Measurements from ENCODE around the gene FAM83G.

DNA sequence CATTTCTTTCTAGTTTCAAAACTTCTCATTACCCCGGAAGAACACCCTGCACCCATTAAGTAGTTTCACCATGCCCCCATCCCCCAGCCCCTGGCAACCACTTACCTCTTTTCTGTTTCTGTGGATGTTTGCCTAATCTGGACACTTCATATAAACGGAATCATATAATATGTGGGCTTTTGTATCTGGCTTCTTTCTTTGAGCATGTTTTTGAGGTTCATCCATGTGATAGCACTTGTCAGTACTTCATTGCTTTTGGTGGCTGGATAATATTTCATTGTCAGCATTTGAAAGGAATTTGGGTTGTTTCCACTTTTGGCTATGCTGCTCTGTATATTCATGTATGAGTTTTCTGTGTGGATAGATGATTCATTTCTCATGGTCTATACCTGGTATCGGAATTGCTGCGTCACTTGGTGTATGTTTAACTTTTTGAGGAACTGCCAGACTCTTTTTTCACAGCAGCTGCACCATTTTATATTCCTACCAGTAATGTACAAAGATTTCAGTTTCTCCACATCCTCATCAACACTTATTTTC is 82.6 kb downstream of the FAM83G start:
- TF ChIP-seq POLR2A (IDR thresholded peaks at IDR 0.05): no peak
- TF ChIP-seq, protein P1, sequence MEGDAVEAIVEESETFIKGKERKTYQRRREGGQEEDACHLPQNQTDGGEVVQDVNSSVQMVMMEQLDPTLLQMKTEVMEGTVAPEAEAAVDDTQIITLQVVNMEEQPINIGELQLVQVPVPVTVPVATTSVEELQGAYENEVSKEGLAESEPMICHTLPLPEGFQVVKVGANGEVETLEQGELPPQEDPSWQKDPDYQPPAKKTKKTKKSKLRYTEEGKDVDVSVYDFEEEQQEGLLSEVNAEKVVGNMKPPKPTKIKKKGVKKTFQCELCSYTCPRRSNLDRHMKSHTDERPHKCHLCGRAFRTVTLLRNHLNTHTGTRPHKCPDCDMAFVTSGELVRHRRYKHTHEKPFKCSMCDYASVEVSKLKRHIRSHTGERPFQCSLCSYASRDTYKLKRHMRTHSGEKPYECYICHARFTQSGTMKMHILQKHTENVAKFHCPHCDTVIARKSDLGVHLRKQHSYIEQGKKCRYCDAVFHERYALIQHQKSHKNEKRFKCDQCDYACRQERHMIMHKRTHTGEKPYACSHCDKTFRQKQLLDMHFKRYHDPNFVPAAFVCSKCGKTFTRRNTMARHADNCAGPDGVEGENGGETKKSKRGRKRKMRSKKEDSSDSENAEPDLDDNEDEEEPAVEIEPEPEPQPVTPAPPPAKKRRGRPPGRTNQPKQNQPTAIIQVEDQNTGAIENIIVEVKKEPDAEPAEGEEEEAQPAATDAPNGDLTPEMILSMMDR (IDR thresholded peaks at IDR 0.05): no peak
